B cell (primary cell): Measurements from ENCODE around the gene EEFSEC. TPM values are rescaled to one million over a fixed set of nuclear protein-coding genes. Genes with fewer than 3 reads are reported as not detected.

Experiments
- ATAC-seq: fragments of 200-7000 bp; cut with Tn5 transposase; one replicate; pipeline ENCODE4 v1.10.0; 2021; ENCODE audit warnings: low read depth, mild to moderate bottlenecking, moderate number of reproducible peaks, moderate library complexity
- CTCF ChIA-PET: fragments of 350-600 bp; sonication (Branson Sonifier 250); formaldehyde crosslinking; loops from one replicate; lab custom pipeline; 2021; ENCODE audit warnings: antibody characterized with exemption, inconsistent platforms; lab: Charles Lee
- POLR2A ChIA-PET: fragments of 350-600 bp; sonication (Branson Sonifier 250); formaldehyde crosslinking; loops from one replicate; lab custom pipeline; 2021; ENCODE audit warnings: antibody characterized with exemption; lab: Charles Lee
- DNase-seq: peaks from one replicate; pipeline ENCODE4 v3.0.0; 2013
- H2AFZ ChIP-seq: 2 replicates; pipeline ENCODE4 v1.6.1; 2012; ENCODE audit warnings: mild to moderate bottlenecking, low read depth, low read length; ENCODE audit not compliant: insufficient read depth, poor library complexity, severe bottlenecking
- H3K27ac ChIP-seq, 2 donors: 1 replicate in 1 of 2; 2 replicates in 1 of 2; pipeline ENCODE4 v1.5.1; 2012 to 2013; ENCODE audit warnings: low read length in 2 of 2, mild to moderate bottlenecking in 2 of 2, moderate library complexity in 1 of 2
- H3K27me3 ChIP-seq, 4 experiments: fragments of 200-600 bp in 1 of 4; sonication (generic) in 1 of 4; replicated peaks in 1 of 4; 1 replicate in 2 of 4; 2 replicates in 2 of 4; pipeline versions ENCODE4 v1.6.1 to v1.7.0; 2013 to 2016; ENCODE audit warnings: low read length in 3 of 4, mild to moderate bottlenecking in 2 of 4, mixed read lengths in 1 of 4, moderate library complexity in 1 of 4; ENCODE audit not compliant: insufficient read depth in 4 of 4, control insufficient read depth in 3 of 4; ENCODE audit errors: control extremely low read depth in 1 of 4
- H3K36me3 ChIP-seq, 2 experiments: replicated peaks in 1 of 2; 1 replicate in 1 of 2; 2 replicates in 1 of 2; pipeline versions ENCODE4 v1.6.1 to v1.7.1; 2013; ENCODE audit warnings: low read length in 1 of 2; ENCODE audit not compliant: insufficient read depth in 2 of 2, control insufficient read depth in 1 of 2; ENCODE audit errors: control extremely low read depth in 1 of 2, extremely low read depth in 1 of 2
- H3K4me1 ChIP-seq, 2 donors: fragments of 200-600 bp in 1 of 2; sonication (generic) in 1 of 2; 1 replicate in 1 of 2; 2 replicates in 1 of 2; pipeline versions ENCODE4 v1.5.1 to v1.6.1; 2013 to 2017; ENCODE audit warnings: low read length in 2 of 2; ENCODE audit not compliant: control insufficient read depth in 2 of 2, insufficient read depth in 2 of 2
- H3K4me2 ChIP-seq: replicated peaks from 2 replicates; pipeline ENCODE3; 2012; ENCODE audit warnings: mild to moderate bottlenecking, low read depth, low read length; ENCODE audit not compliant: poor library complexity, severe bottlenecking
- H3K4me3 ChIP-seq, 5 experiments: fragments of 200-600 bp in 1 of 5; sonication (generic) in 1 of 5; 1 replicate in 3 of 5; 2 replicates in 2 of 5; pipeline versions ENCODE4 v1.5.1 to v1.7.0; 2011 to 2016; ENCODE audit warnings: low read length in 4 of 5, mild to moderate bottlenecking in 4 of 5, low read depth in 2 of 5, control low read depth in 1 of 5, moderate library complexity in 1 of 5; ENCODE audit not compliant: insufficient read depth in 1 of 5; ENCODE audit errors: control extremely low read depth in 1 of 5, extremely low read depth in 1 of 5
- H3K79me2 ChIP-seq: fragments of 200-600 bp; sonication (generic); one replicate; pipeline ENCODE4 v1.6.0; 2016; ENCODE audit warnings: low read length; ENCODE audit not compliant: control insufficient read depth, insufficient read depth
- H3K9ac ChIP-seq: fragments of 200-600 bp; sonication (generic); 2 replicates; pipeline ENCODE4 v1.6.1; 2017; ENCODE audit warnings: mild to moderate bottlenecking, low read length, moderate library complexity
- H3K9me3 ChIP-seq, 3 donors: one replicate each; pipeline versions ENCODE4 v1.6.1 to v1.7.1; 2013; ENCODE audit warnings: low read length in 2 of 3; ENCODE audit not compliant: control insufficient read depth in 2 of 3, insufficient read depth in 1 of 3; ENCODE audit errors: control extremely low read depth in 1 of 3
- H4K20me1 ChIP-seq: 2 replicates; pipeline ENCODE4 v1.6.0; 2012; ENCODE audit warnings: mild to moderate bottlenecking, low read length; ENCODE audit not compliant: insufficient read depth, control insufficient read depth, poor library complexity, severe bottlenecking
- H3K27ac Mint-ChIP-seq: one replicate; pipeline ENCODE4 v1.8.0; 2021; ENCODE audit warnings: mixed read lengths
- H3K27me3 Mint-ChIP-seq: one replicate; pipeline ENCODE4 v1.8.0; 2021; ENCODE audit warnings: mixed read lengths
- H3K4me1 Mint-ChIP-seq: one replicate; pipeline ENCODE4 v1.8.0; 2021; ENCODE audit warnings: mixed read lengths
- H3K4me3 Mint-ChIP-seq: one replicate; pipeline ENCODE4 v1.8.0; 2021; ENCODE audit warnings: mixed read lengths
- H3K9me3 Mint-ChIP-seq: one replicate; pipeline ENCODE4 v1.8.0; 2022; ENCODE audit warnings: mixed read lengths; ENCODE audit not compliant: insufficient read depth
- CTCF ChIP-seq: fragments of 200-600 bp; IDR thresholded peaks from one replicate; pipeline ENCODE4 v1.8.0; 2022; ENCODE audit warnings: antibody characterized with exemption, mild to moderate bottlenecking
- EZH2 ChIP-seq: IDR thresholded peaks from 2 replicates; pipeline ENCODE4 v1.6.1; 2012; ENCODE audit warnings: borderline replicate concordance, low read depth, mild to moderate bottlenecking, moderate library complexity, low read length; ENCODE audit not compliant: insufficient read depth, poor library complexity, severe bottlenecking
- WGBS: methylation state at CpG from one replicate; pipeline ENCODE4 v1.1.5; 2013; ENCODE audit warnings: missing lambda C conversion rate; ENCODE audit not compliant: insufficient coverage; 5-methylcytosine and 5-hydroxymethylcytosine counted together
- intact Hi-C: fragments of 100-400 bp; cut with micrococcal nuclease; formaldehyde crosslinking; loops from one replicate; pipeline ENCODE4 v1.10.0; 2022
- polyA plus RNA-seq: library from polyadenylated mRNA; depleted of rRNA; stranded (reverse); fragments of >200 nt; gene quantifications from 2 replicates; pipeline ENCODE4 v1.2.3, GENCODE V29; 2012
- total RNA-seq, 2 donors: library from RNA; stranded (reverse); fragments of 120-200 nt in 1 of 2; gene quantifications; 1 replicate in 1 of 2; 2 replicates in 1 of 2; pipeline versions ENCODE4 v1.2.3 to v1.2.4, GENCODE V29; 2013 to 2022

Gene EEFSEC
- total and polyA plus RNA-seq, 2 donors (not counting 1 experiment from before 2014, with no cell fraction given), result 17.9 to 18.4 TPM

- no peaks in the 10 kb centered on the region for H4K20me1 ChIP-seq
- POLR2A ChIA-PET, result no interaction called here
These were observed 279.9 kb downstream of the EEFSEC start for GRCh38 chr3:128432971-128433836.

More at GRCh38 chr3:128432971-128433836, 279.9 kb downstream of the EEFSEC start:
- peaks cover 0 to 25% (median 6%) of the 10 kb centered on the region in 4 experiments for H3K27me3 ChIP-seq
- intact Hi-C loops, result no loop called here
- peaks cover 0 to 5% (median 0%) of the 10 kb centered on the region in 3 donors for H3K9me3 ChIP-seq
- 16% methylated on average over 48 of the region's 53 CpGs for WGBS
- Mint-ChIP-seq H3K27ac (no peak overlapping the region), H3K9me3 (no peaks in the 10 kb centered on the region), H3K27me3 (peaks cover 43% of the 10 kb centered on the region), H3K4me1 (peaks cover 11% of the 10 kb centered on the region), H3K4me3 (no peak overlapping the region)
- H3K79me2 ChIP-seq, result no peaks in the 10 kb centered on the region
- H3K4me2 ChIP-seq, result peak overlapping the region; percentile 19
- DNase-seq (no peak), ATAC-seq (no peak)
- no peak for TF ChIP-seq EZH2
- TF ChIP-seq CTCF, result no peak
- H3K4me1 ChIP-seq, result no peaks in the 10 kb centered on the region
- no peak overlapping the region for H2AFZ ChIP-seq
- H3K36me3 ChIP-seq, result no peaks in the 10 kb centered on the region
- CTCF ChIA-PET, result interaction anchor here (0.6 kb wide), 1 partner anchor 1290 kb away, joined by 3 read pairs; no protein-coding TSS in a partner anchor
- H3K9ac ChIP-seq, result no peak overlapping the region
- no peak overlapping the region for H3K27ac ChIP-seq
- H3K4me3 ChIP-seq, result no peak overlapping the region
